IMR-90 (cell line): ENCODE measurements around the gene FOCAD. TPM values are rescaled to one million over a fixed set of nuclear protein-coding genes. Genes with fewer than 3 reads are reported as not detected.

ENCODE experiments used
- ATAC-seq: fragments of 200-7000 bp; cut with Tn5 transposase; 2 replicates; pipeline ENCODE4 v1.9.1; 2020; ENCODE audit warnings: low read depth, mild to moderate bottlenecking, moderate library complexity
- BruUV-seq: library from RNA; stranded (reverse); fragments of 400-500 nt; replicated peaks from 2 replicates; lab custom pipeline; 2021; lab: Mats Ljungman, UMichigan
- CTCF ChIA-PET: fragments of 300-600 bp; formaldehyde crosslinking; extraction: SDS; loops from one replicate; lab custom pipeline; 2021; ENCODE audit warnings: antibody characterized with exemption; lab: Yijun Ruan, JAX
- POLR2A ChIA-PET: fragments of 300-600 bp; sonication (Branson Sonifier 250); formaldehyde crosslinking; loops from one replicate; lab custom pipeline; 2022; ENCODE audit warnings: antibody characterized with exemption; ENCODE audit not compliant: unreplicated experiment; lab: Charles Lee
- DNase-seq: peaks from one replicate; pipeline ENCODE4 v3.0.0; 2013
- H2AFZ ChIP-seq: replicated peaks from 2 replicates; pipeline ENCODE3; 2013; ENCODE audit warnings: low read length, mild to moderate bottlenecking; ENCODE audit not compliant: poor library complexity
- H2AK5ac ChIP-seq: 2 replicates; pipeline ENCODE4 v1.6.1; 2013; ENCODE audit warnings: low read depth, low read length, inconsistent platforms
- H2AK9ac ChIP-seq: replicated peaks from 2 replicates; pipeline ENCODE3; 2013; ENCODE audit warnings: mild to moderate bottlenecking, low read depth, low read length, moderate library complexity; ENCODE audit not compliant: poor library complexity
- H2BK120ac ChIP-seq: 2 replicates; pipeline ENCODE4 v1.6.1; 2013; ENCODE audit warnings: low read depth, low read length, inconsistent platforms
- H2BK15ac ChIP-seq: 3 replicates; pipeline ENCODE4 v1.6.1; 2013; ENCODE audit warnings: low read depth, low read length, inconsistent platforms
- H2BK20ac ChIP-seq: 2 replicates; pipeline ENCODE4 v1.6.1; 2013; ENCODE audit warnings: low read depth, mild to moderate bottlenecking, inconsistent platforms, low read length, moderate library complexity
- H2BK5ac ChIP-seq: 2 replicates; pipeline ENCODE4 v1.6.1; 2013; ENCODE audit warnings: mild to moderate bottlenecking, low read depth, low read length, inconsistent platforms; ENCODE audit not compliant: poor library complexity, severe bottlenecking
- H3K14ac ChIP-seq: replicated peaks from 2 replicates; pipeline ENCODE4 v1.6.1; 2013; ENCODE audit warnings: low read depth, low read length, inconsistent platforms
- H3K18ac ChIP-seq: 2 replicates; pipeline ENCODE4 v1.6.1; 2013; ENCODE audit warnings: low read depth, low read length, control low read depth
- H3K23ac ChIP-seq: 2 replicates; pipeline ENCODE4 v1.6.1; 2013; ENCODE audit warnings: low read depth, low read length, inconsistent platforms
- H3K27ac ChIP-seq: 2 replicates; pipeline ENCODE4 v1.5.1; 2013; ENCODE audit warnings: mild to moderate bottlenecking, control low read depth, low read length; ENCODE audit not compliant: insufficient read depth
- H3K27me3 ChIP-seq: 2 replicates; pipeline ENCODE4 v1.6.1; 2013; ENCODE audit warnings: low read length; ENCODE audit not compliant: control insufficient read depth, insufficient read depth
- H3K36me3 ChIP-seq: 2 replicates; pipeline ENCODE4 v1.6.1; 2013; ENCODE audit warnings: low read length, mixed read lengths; ENCODE audit not compliant: control insufficient read depth, insufficient read depth
- H3K4ac ChIP-seq: 2 replicates; pipeline ENCODE4 v1.6.1; 2013; ENCODE audit warnings: low read depth, low read length, inconsistent platforms
- H3K4me1 ChIP-seq: 2 replicates; pipeline ENCODE4 v1.6.1; 2013; ENCODE audit warnings: low read length, mixed read lengths; ENCODE audit not compliant: control insufficient read depth, insufficient read depth
- H3K4me2 ChIP-seq: 2 replicates; pipeline ENCODE4 v1.6.1; 2013; ENCODE audit warnings: low read depth, mild to moderate bottlenecking, control low read depth, low read length, moderate library complexity
- H3K4me3 ChIP-seq: 2 replicates; pipeline ENCODE4 v1.5.1; 2013; ENCODE audit warnings: low read depth, mild to moderate bottlenecking, control low read depth, low read length, moderate library complexity; ENCODE audit not compliant: insufficient read depth
- H3K56ac ChIP-seq: 2 replicates; pipeline ENCODE4 v1.6.1; 2013; ENCODE audit warnings: low read length, inconsistent platforms; ENCODE audit not compliant: insufficient read depth; ENCODE audit errors: extremely low read depth
- H3K79me1 ChIP-seq, 2 experiments: 2 replicates each; pipeline ENCODE4 v1.6.1; 2013; ENCODE audit warnings: low read length in 2 of 2, inconsistent platforms in 1 of 2, low read depth in 1 of 2
- H3K9ac ChIP-seq: 2 replicates; pipeline ENCODE4 v1.6.1; 2013; ENCODE audit warnings: low read depth, low read length, control low read depth
- H3K9me1 ChIP-seq: 2 replicates; pipeline ENCODE4 v1.6.1; 2013; ENCODE audit warnings: low read length, inconsistent platforms; ENCODE audit not compliant: insufficient read depth
- H3K9me3 ChIP-seq: 2 replicates; pipeline ENCODE4 v1.6.1; 2013; ENCODE audit warnings: low read length; ENCODE audit not compliant: control insufficient read depth, insufficient read depth
- H4K20me1 ChIP-seq: 2 replicates; pipeline ENCODE4 v1.6.1; 2013; ENCODE audit warnings: low read length, inconsistent platforms; ENCODE audit not compliant: insufficient read depth
- H4K5ac ChIP-seq: 2 replicates; pipeline ENCODE4 v1.6.1; 2013; ENCODE audit warnings: mild to moderate bottlenecking, low read depth, low read length, control low read depth
- H4K8ac ChIP-seq, 2 experiments: 2 replicates each; pipeline ENCODE4 v1.6.1; 2013; ENCODE audit warnings: low read depth in 2 of 2, low read length in 2 of 2, control low read depth in 1 of 2, inconsistent platforms in 1 of 2
- H4K91ac ChIP-seq: 2 replicates; pipeline ENCODE4 v1.6.1; 2013; ENCODE audit warnings: low read depth, low read length, inconsistent platforms; ENCODE audit not compliant: insufficient read depth
- BHLHE40 ChIP-seq: fragments of 150-350 bp; IDR thresholded peaks from 2 replicates; pipeline ENCODE4 v1.6.1; 2016; ENCODE audit warnings: mild to moderate bottlenecking, low read depth, low read length
- CEBPB ChIP-seq: IDR thresholded peaks from 2 replicates; pipeline ENCODE4 v1.6.1; 2012; ENCODE audit warnings: low read depth, low read length, improper control_type of control experiment
- CTCF ChIP-seq: conservative IDR thresholded peaks from 2 replicates; pipeline ENCODE4 v1.5.1; 2012; ENCODE audit warnings: mild to moderate bottlenecking, low read depth, low read length, improper control_type of control experiment
- FOS ChIP-seq: fragments of 150-350 bp; IDR thresholded peaks from 2 replicates; pipeline ENCODE4 v1.6.1; 2016; ENCODE audit warnings: low read depth, low read length
- MAZ ChIP-seq: IDR thresholded peaks from 2 replicates; pipeline ENCODE4 v1.6.1; 2012; ENCODE audit warnings: low read depth, mild to moderate bottlenecking, low read length, improper control_type of control experiment, moderate library complexity, borderline replicate concordance
- RAD21 ChIP-seq: IDR thresholded peaks from 2 replicates; pipeline ENCODE4 v1.6.1; 2012; ENCODE audit warnings: low read length, improper control_type of control experiment
- RCOR1 ChIP-seq: IDR thresholded peaks from 2 replicates; pipeline ENCODE4 v1.6.1; 2012; ENCODE audit warnings: mild to moderate bottlenecking, low read length, improper control_type of control experiment; ENCODE audit not compliant: insufficient replicate concordance
- SMC3 ChIP-seq: fragments of 150-350 bp; IDR thresholded peaks from 2 replicates; pipeline ENCODE4 v1.6.1; 2016; ENCODE audit warnings: low read depth, mild to moderate bottlenecking, antibody characterized with exemption, low read length, moderate library complexity
- USF2 ChIP-seq: fragments of 150-350 bp; IDR thresholded peaks from 2 replicates; pipeline ENCODE4 v1.6.1; 2017; ENCODE audit warnings: mild to moderate bottlenecking, antibody characterized with exemption, low read length, low read depth
- WGBS, 2 experiments: methylation state at CpG; one replicate each; pipeline versions ENCODE4 v1.1.5 to v1.1.7; 2013; ENCODE audit warnings: missing lambda C conversion rate in 2 of 2; ENCODE audit not compliant: insufficient read length in 1 of 2; ENCODE audit errors: extremely low coverage in 2 of 2; 5-methylcytosine and 5-hydroxymethylcytosine counted together
- dilution Hi-C: fragments of 300-500 bp; cut with HindIII; formaldehyde crosslinking; loops from one replicate; pipeline ENCODE4 v1.14.3; 2018; ENCODE audit warnings: low sequenced_read_pairs; ENCODE audit not compliant: unreplicated experiment
- in situ Hi-C: fragments of 300-500 bp; cut with MboI; formaldehyde crosslinking; loops from 3 replicates; pipeline ENCODE4 v1.14.3; 2019; ENCODE audit warnings: low sequenced_read_pairs, inconsistent platforms, mixed read lengths
- intact Hi-C: fragments of 100-400 bp; cut with micrococcal nuclease; formaldehyde crosslinking; loops from 2 replicates; pipeline ENCODE4 v1.10.0; 2022
- polyA plus RNA-seq, 3 experiments: library from polyadenylated mRNA; depleted of rRNA; stranded (reverse); fragments of >200 nt; gene quantifications; 2 replicates each; pipeline ENCODE4 v1.2.3, GENCODE V29; 2012; ENCODE audit warnings: low replicate concordance in 1 of 3
- total RNA-seq: library from RNA; depleted of rRNA; stranded (reverse); fragments of >200 nt; gene quantifications from 2 replicates; pipeline ENCODE4 v1.2.3, GENCODE V29; 2012

Gene FOCAD
- total and polyA plus RNA-seq, 2 of the 4 experiments (the other 2 are of a cell fraction): 28.8 to 91.2 TPM

GRCh38 chr9:20929276-20929675, 245.2 kb downstream of the FOCAD start:
- Histone ChIP-seq H3K14ac (no peak overlapping the region), H4K91ac (no peak overlapping the region), H2AK5ac (no peak overlapping the region), H3K9me1 (no peaks in the 10 kb centered on the region), H4K20me1 (no peaks in the 10 kb centered on the region), H4K5ac (no peak overlapping the region), H2AK9ac (no peak overlapping the region), H3K9me3 (no peaks in the 10 kb centered on the region), H3K27me3 (no peaks in the 10 kb centered on the region), H3K56ac (no peak overlapping the region), H4K8ac (no peak overlapping the region), H3K27ac (no peak overlapping the region), H3K4me2 (no peak overlapping the region), H2BK5ac (no peak overlapping the region), H3K4ac (no peak overlapping the region), H3K79me1 (no peaks in the 10 kb centered on the region), H2BK15ac (no peak overlapping the region), H2AFZ (no peak overlapping the region), H3K18ac (no peak overlapping the region), H2BK20ac (no peak overlapping the region), H3K4me3 (no peak overlapping the region), H3K23ac (no peak overlapping the region), H3K9ac (no peak overlapping the region), H3K4me1 (no peaks in the 10 kb centered on the region), H3K36me3 (no peaks in the 10 kb centered on the region), H2BK120ac (no peak overlapping the region)
- intact Hi-C loops: loop anchor here (5.0 kb wide), 1 partner anchor 182 kb away; no protein-coding TSS in a partner anchor
- BruUV-seq: no TSS peak
- DNase-seq: no peak
- 95% methylated on average over 3 of the region's 5 CpGs; no CpG with 5 or more reads in 1 of the 2 experiments for whole genome bisulfite sequencing, 2 experiments
- ChIA-PET CTCF (no interaction called here), POLR2A (no interaction called here)
- ATAC-seq: no peak
- in situ Hi-C loops: no loop called here
- dilution Hi-C loops: loop anchor here (25.0 kb wide), 1 partner anchor 567 kb away; no protein-coding TSS in a partner anchor
- TF ChIP-seq MAZ: no peak
- no peak for TF ChIP-seq CTCF
- no peak for TF ChIP-seq RCOR1
- no peak for TF ChIP-seq CEBPB
- TF ChIP-seq FOS: no peak
- no peak for TF ChIP-seq BHLHE40
- no peak for TF ChIP-seq SMC3
- no peak for TF ChIP-seq RAD21
- no peak for TF ChIP-seq USF2
